Stimulated activated CD8-positive, alpha-beta memory T cell treated with anti-CD3 and anti-CD28 coated beads, Interleukin-7, amount 100 ng/mL, for 1 hour (primary cell): Measurements from ENCODE around the gene XKR8.

Source experiments
- DNase-seq, 2 donors: peaks; one replicate each; pipeline ENCODE4 v3.0.0-alpha.2; 2020; ENCODE audit warnings: low read depth in 2 of 2

Gene XKR8, protein sequence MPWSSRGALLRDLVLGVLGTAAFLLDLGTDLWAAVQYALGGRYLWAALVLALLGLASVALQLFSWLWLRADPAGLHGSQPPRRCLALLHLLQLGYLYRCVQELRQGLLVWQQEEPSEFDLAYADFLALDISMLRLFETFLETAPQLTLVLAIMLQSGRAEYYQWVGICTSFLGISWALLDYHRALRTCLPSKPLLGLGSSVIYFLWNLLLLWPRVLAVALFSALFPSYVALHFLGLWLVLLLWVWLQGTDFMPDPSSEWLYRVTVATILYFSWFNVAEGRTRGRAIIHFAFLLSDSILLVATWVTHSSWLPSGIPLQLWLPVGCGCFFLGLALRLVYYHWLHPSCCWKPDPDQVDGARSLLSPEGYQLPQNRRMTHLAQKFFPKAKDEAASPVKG

DNA sequence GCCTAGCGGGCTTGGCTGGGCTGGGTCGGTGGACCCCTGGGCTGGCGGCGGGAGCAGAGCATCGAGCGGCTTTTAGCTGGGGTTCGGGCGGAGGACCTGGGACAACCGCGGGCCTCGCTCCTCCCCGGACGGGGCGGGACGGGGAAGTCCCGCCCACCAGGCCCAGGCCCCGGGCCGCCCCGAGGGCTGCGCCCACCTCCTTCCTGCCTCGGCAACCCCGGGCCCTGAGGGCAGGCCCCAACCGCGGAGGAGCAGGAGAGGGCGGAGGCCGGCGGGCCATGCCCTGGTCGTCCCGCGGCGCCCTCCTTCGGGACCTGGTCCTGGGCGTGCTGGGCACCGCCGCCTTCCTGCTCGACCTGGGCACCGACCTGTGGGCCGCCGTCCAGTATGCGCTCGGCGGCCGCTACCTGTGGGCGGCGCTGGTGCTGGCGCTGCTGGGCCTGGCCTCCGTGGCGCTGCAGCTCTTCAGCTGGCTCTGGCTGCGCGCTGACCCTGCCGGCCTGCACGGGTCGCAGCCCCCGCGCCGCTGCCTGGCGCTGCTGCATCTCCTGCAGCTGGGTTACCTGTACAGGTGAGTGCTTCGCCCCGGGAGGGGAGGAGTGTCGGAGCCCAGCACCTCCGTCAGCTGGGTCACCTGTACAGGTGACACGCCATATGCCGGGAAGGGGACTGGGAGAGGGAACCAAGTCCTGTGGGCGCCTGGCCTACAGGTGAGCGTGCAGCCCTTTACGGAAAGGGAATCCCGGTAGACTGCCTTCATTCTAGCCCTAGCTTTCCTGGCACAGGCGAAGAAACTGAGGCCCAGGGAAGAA lies at the start of gene XKR8:
Gene XKR8 (plus strand): TSS at position 182 of the 812 bp plus-strand sequence. CDS start 97 bp downstream, at position 279.
- DNase-seq, result peak; percentile 59 to 70

- no peak for DNase-seq
Observed at GRCh38 chr1:27912429-27912828, 47.3 kb upstream of the XKR8 start.

- no peak for DNase-seq
Observed at GRCh38 chr1:27915082-27915575, 44.6 kb upstream of the XKR8 start.

DNA sequence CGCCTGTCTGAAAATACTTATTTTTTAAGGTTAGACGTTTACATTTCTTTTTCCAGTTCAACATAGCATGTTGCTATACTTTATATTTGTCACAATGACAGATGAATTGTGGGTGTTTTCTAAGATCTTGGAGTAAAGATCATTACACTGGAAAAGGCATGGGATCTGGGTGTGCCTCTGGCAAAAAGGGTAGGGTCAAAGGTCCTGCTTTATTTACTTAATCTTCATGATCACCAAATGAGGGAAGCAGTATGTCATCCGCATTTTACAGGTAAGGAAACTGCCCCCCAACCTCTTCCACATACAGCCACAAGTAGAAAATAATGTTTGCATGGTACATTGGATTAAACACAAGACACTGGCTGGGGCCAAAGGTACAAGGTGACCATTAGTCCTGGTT lies 37.5 kb upstream of the XKR8 start:
- no peak for DNase-seq

- DNase-seq, result no peak
Observed at GRCh38 chr1:27928216-27928954, 31.4 kb upstream of the XKR8 start.

DNA sequence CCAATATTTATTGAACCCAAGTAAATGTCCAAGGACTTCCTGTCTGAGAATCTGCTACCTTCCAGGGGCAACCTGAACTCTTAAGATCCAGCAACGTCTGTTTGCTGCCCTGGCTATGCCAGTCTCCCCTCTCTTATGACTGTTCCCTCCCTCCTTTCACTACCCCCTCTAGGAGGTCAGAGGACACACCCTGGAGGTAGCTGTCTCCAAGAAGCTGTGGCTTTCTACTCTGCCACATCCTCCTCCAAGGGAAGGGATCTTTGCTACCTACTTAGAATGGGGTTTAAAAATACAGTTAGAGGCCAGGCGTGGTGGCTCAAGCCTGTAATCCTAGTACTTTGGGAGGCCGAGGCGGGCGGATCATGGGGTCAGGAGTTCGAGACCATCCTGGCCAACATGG lies 28.6 kb upstream of the XKR8 start:
- no peak for DNase-seq

GRCh38 chr1:27931759-27932158 lies 28.0 kb upstream of the XKR8 start:
- no peak for DNase-seq

DNA sequence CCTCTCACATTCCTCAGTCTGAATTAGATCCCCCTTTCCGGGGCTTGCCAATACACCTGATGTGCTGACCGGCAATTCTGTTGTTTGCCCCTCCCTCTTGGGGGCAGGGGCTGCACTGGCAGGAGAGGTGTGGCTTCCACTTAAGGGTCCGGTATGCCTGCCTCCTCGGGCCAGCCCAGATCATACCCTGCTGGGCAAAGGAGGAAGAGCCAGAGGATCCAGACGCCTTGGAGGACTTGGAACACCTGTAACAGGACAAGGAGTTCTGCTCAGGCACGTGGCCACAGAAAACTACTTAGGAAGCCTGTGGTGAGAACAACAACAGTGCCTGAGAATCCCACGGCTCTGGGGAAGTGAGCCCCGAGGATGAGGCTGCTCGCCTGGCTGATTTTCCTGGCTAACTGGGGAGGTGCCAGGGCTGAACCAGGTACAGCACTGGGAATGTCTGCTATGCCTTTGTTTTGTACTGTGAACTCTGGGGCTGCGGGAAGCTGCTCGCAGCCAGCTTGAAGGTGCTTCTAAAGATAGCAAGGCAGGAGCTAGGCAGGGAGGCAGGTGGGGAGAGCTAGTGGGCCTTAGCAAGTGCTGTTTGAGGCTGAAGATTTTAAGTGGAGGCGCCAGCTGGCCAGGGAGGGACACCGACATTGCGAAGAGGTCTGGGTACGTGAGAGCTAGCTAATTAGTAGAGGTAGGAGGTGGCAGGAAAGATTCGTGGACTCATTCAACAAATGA lies 24.8 kb upstream of the XKR8 start, which contains the start of gene SMPDL3B:
Gene SMPDL3B (plus strand): TSS at position 183 of the 732 bp plus-strand sequence. CDS start 184 bp downstream, at position 367.
- no peak for DNase-seq

GRCh38 chr1:27935721-27936120 lies 24.1 kb upstream of the XKR8 start:
- DNase-seq, result no peak

GRCh38 chr1:27936370-27936769 lies 23.4 kb upstream of the XKR8 start:
- DNase-seq, result no peak

- no peak for DNase-seq
Observed at GRCh38 chr1:27937524-27937836, 22.3 kb upstream of the XKR8 start.

GRCh38 chr1:27938488-27938887 lies 21.3 kb upstream of the XKR8 start:
- DNase-seq, result no peak

- peak; percentile 22 to 60 for DNase-seq
Observed at GRCh38 chr1:27940297-27940696, 19.5 kb upstream of the XKR8 start.

DNA sequence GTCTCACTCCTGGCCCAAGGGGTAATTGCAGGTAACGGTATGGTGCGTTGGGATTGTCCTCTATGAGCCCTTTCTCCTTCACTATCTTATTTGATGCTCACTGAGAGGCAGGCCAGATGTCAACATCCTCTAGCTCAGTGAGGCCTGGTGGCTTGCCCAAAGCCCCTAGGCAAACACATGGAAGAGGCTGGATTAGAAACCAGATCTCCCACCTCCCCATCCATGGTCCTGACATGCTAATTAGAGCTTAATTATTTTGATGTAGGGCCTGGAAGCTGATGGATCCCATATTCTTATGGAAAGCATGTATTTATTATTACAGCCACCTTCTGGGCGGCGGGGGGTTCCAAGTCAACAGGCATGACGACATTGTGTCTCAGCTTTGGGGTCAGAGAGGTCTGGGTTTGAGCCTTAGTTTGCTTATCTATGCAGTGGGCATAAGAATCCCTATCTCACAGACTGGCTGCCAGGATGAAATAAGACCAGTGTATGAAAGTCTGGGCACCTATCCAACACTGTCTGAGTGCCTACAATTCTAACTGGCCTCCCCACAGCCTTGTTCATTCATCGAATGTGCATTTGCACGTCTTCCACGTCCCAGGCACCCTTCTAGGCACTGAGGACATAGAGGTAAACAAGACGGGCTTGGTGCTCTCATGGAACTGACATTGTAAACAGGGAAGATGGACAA lies 18.8 kb upstream of the XKR8 start:
- DNase-seq, result no peak

GRCh38 chr1:27941671-27942540 lies 17.9 kb upstream of the XKR8 start:
- DNase-seq, result no peak

GRCh38 chr1:27945020-27945419 lies 14.8 kb upstream of the XKR8 start:
- no peak for DNase-seq

GRCh38 chr1:27949027-27949426 lies 10.7 kb upstream of the XKR8 start:
- DNase-seq, result no peak

- no peak for DNase-seq
Observed at GRCh38 chr1:27951396-27951795, 8.4 kb upstream of the XKR8 start.

DNA sequence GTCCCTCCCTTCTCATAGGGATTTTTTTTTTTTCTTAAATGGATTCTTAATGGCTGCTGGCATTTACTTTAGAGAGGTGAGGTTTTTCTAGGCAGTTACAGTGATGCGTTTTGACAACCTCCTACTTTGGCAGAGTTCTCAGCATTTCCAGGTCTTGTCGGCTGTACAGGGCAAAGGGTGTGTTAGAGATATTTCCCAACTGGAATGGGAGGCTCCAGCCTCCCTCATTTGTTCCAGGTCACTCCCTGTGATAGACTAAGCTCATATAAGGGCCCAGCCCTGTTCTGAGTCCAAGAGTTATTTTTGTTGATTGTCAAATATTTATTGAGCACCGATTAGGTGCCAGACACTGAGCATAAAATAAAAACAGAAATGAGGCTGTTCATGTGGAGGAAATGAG lies 7.6 kb upstream of the XKR8 start:
- DNase-seq, result no peak

GRCh38 chr1:27954186-27954585 lies 5.6 kb upstream of the XKR8 start:
- DNase-seq, result no peak
